HG03103 (cell line): ENCODE results near the gene THAP3.
"Not testable (repeated sequence)": the region's sequence is repeated elsewhere in the genome, so short reads cannot be mapped to it uniquely, and the experiment has no call there.

Source experiments
- ATAC-seq: cut with Tn5 transposase; IDR thresholded peaks from one replicate; pipeline ENCODE4 v1.9.1; 2021; ENCODE audit warnings: low read depth; ENCODE audit not compliant: unreplicated experiment

THAP3 gene

DNA sequence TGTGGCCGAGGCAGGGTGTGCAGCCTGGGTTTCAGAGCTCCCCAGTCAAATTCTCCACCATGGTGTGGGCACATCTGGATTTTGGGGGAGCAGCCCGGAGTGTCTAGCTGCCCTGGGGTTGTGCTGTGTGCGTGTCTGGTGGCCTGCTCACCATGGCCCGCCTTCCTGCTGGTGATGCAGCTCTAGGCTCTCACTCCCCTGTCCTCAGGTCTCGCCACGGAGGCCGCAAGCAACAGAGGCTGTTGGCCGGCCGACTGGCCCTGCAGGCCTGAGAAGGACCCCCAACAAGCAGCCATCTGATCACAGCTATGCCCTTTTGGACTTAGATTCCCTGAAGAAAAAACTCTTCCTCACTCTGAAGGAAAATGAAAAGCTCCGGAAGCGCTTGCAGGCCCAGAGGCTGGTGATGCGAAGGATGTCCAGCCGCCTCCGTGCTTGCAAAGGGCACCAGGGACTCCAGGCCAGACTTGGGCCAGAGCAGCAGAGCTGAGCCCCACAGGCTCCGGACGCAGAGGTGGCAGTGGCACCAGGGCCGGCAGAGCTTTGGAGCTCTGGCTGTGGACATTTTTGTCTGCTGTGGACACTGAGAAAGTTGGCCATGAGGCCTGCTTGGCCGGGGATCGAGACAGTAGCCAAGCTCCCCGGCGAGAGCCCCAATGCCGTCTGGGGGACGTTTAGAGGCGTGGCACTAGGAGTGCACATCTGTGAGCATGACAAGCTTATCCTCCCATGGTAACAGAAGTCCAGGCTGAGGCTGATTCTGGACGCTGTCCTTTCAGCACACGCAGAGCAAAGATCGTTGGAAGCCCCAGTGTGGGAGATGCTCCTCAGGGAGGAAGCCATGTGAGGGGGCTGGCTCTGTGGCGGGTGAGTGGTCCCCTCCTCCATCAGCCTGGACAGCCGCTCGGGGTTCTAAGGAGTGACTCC is 8.2 kb downstream of the THAP3 start:
- no peak for ATAC-seq

DNA sequence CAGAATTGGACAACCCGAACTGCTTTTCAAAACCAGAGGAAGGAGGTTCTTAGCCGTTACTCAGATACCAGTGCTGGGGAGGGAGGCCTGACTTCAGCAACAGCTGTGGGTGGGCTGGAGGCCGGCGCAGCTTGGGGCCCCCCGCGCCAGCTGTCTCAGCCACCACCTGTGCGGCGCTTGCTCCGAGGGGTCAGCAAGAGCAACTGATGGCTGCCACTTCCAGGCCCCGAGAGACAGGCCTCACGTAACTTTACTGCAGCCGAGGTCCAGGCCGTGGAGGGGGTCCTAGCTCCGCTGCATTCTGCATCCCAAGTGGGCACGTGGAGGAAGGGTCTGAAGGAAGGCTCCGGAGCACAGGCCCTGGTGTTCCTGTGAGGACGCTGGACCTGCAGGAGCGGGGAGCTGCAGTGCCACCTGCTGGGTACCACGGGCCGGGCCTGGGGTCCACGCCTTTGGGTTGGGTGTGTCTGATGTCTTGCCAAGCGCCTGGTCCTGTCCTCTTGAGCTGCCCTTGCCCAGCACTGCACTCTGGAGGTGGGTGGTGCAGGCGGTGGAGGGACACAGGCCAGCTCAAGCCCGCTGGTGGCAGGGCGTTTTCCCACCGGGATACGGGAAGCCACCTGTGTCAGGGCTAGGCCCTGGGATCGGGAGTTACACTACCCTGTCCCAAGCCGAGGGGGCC is 9.8 kb downstream of the THAP3 start:
- no peak for ATAC-seq

DNA sequence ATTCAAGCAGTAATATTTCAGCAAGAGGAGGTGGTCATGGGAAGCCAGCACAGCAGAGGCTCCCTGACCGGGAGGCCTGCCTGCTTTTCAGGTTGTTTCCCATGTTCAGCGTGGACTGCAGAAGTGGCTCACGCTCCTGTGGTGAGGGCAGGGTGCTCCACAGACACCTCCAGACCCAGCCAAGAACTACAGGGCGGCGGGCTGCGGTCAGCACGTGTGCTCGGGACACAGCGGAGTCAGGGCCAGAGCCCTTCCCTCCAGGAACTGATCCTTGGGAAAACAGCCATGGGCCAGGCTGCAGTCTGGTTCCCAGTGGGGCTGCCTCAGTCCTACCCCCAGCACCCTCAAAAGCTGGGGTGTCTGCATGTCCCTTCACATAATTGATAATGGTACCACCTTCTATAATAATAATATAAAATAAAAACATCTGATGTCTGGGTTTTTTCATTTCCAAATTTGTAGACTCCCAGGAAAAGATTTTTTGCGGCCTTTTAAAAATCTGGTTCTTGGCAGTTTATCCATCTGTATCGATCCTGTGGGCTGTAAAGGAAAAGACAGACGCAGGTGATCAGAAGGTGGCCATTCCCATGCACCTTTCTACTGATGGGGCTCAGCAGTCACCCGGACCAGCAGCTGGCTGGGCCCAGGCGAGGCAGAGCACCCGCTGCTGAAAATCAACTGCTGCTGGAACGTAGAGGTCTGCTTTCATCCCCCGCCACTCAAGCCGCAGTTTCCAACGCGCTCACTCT is 10.7 kb downstream of the THAP3 start:
- no peak for ATAC-seq

DNA sequence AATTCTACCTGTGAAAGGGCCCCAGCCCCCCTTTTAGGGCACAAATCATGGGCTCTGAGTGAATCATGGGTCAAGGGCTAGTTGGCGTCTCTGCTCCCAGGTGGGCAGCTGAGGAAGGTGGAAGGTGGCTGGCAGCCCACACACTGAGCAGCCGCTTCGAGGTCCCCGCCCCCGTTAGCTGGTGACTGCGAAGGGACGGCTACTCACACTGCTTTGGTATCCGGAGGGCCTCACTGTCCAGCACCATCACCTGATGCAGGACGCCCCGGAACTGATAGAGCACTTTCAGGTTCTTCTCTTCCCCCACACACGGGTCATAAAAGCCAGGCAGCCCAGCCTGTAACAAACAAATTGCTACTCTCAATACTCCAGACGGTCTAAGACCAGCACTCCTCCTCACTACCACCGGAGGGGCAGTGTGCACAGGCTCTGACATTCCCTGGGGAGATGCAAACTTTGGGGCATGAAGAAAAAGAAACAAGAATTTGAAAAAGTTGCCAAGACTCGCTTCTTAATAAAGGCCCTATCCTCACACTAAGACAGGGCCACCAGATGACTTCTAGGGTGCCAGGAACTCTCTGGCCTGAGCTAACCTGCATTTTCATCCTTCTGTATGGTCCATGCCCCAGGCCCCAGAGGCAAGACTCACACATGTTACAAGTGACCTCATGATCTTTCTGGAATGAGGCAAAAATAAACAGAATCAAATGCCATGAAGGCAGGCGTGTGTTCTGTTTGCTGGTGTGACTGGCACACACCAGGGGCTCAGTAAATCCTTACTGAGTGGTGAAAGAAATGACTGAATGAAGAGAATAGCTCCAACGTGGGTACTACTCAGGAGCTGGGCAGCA is 11.5 kb downstream of the THAP3 start:
- ATAC-seq = no peak

DNA sequence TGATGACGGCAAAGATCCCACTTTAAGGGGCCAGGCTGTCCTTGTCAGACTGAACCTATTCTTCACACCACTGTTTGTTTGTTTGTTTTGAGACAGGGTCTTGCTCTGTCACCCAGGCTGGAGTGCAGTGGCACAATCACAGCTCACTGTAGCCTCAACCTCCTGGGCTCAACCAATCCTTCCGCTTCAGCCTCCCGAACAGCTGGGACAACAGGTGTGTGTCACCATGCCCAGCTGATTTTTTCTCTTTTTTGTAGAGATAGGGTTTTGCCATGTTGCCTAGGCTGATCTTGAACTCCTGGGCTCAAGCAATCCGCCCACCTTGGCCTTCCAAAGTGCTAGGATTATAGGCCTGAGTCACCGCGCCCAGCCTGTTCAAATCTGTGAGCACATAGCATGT is 12.1 kb downstream of the THAP3 start:
- not testable (repeated sequence) for ATAC-seq

DNA sequence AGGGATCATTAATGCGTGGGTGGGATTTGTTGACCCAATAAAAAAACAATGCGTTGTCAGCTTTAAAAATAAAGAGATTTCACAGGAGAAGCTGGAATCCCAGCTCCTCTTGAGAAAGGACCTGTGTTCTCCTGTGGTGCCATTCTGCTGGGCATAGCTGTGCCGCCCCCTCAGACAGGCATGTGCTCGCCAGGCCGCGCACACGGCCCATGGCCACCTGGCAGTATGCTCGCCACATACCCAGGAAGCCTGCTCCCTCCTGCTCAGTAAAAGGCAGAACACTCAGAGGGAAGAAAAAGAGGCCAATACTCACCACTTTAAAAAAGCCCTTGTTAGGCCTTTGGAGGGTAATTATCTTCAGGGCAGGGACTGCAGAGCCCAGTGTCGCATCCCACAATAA is 13.1 kb downstream of the THAP3 start:
- ATAC-seq = no peak

DNA sequence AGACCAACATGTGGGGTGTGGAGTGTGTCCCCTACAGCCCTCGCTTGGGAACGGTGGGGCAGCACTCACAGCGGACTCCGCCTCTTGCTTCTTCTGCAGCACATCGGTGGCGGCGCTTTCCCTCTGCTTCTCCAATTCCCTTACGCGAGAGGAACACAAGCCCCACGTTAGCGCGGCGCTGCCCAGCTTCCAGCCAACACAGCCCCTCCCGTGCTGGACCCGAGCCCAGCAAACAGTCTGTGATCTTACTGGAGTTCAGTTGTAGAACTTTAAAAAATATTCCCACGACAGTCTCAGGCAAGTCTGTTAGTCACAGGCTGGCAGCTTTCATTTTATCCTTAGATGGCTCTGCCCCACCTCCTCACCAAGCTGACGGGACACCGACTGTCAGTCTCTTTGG is 13.6 kb downstream of the THAP3 start:
- no peak for ATAC-seq

DNA sequence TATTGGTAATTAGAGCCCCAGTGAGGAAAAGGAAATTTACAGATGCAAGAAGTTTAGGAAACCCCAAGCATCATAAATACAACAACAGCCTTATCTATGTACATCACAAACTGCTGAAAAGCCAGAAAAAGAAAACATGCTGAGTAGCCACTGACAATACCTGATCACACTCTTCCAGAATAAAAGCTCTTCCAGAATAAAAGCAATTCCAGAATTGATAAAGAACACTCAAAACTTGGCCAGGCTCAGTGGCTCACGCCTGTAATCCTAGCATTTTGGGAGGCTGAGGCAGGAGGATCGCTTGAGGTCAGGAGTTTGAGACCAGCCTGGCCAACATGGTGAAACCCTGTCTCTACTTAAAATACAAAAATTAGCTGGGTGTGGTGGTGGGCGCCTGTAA is 16.2 kb downstream of the THAP3 start:
- not testable (repeated sequence) for ATAC-seq

DNA sequence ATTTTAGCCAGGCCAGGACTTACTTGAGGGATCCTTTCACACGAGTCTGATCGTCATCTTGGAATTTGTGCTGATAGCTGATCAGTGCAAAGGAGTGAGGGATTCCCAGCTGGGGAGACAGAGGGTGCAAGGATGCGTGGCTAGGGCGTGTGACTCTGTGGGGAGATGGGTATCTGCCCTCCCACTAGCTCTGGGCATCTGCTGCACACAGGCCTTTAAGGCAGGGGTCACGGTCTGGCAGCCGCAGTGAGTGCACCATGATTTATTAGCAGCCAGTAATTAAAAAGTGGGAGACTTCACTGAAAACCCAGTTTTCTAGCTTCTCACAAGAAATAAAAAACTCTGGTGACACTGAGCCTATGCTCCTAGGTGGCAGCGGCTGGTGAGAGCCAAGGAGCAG is 20.4 kb downstream of the THAP3 start:
- no peak for ATAC-seq

DNA sequence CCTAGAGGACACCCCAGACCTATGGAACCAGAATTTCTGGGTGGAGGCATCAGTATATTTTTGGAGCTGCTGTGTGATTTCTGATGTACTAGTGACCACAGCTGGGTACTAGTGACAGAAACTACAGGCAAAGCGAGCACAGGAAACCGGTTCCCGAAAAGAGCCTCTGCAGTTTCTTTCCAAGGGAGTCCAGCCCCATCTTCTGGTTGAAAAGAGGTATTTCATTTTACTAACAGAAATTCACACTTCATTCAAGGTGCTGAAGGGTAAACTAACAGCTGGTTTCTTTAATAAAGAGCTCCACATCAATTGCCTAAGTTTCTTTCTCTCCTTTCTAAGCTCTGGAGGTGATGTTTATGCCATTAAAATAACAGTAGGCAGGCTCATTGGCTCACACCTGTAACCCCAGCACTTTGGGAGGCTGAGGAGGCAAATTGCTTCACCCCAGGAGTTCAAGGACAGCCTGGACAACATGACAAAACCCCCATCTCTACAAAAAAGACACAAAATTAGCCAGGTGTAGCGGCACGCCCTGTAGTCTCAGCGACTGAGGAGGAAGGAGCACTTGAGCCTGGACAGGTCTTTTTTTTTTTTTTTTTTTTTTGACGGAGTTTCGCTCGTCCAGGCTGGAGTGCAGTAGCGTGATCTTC is 22.0 kb downstream of the THAP3 start:
- ATAC-seq = no peak

DNA sequence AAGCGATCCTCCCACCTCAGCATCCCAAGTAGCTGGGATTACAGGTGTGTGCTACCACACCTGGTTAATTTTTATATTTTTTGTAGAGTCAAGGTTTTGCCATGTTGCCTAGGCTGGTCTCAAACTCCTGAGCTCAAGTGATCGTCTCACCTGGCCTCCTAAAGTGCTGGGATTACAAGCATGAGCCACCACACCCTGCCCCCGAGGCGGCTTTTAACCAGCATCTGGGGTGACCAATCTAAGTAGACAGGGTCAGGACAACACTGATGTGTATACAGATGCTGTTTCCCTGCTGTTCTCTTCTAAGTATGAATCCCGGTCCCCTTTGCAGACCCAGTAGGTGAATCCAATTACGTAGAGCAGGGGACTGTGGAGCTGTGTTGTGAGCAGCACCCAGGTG is 23.9 kb downstream of the THAP3 start:
- ATAC-seq = no peak

DNA sequence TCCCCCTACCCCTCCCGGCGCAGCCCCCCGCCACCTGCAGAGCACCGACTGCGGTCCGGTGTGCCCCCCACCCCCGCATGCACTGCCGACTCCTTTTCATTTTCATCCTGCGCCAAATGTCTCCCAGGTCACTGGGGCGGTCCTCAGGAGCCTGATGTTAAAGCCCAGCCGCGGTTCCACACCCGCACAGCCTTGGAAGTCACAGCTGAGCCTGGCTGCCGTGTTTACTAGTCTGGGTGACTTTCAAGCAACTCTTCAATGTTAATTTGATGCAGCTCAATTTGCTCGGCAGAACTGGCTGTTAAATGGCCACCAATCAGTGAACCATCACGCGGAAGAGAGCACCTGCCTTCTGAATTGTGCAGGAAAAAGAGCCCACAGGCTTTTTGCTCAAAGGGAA is 27.2 kb downstream of the THAP3 start:
- ATAC-seq = no peak

DNA sequence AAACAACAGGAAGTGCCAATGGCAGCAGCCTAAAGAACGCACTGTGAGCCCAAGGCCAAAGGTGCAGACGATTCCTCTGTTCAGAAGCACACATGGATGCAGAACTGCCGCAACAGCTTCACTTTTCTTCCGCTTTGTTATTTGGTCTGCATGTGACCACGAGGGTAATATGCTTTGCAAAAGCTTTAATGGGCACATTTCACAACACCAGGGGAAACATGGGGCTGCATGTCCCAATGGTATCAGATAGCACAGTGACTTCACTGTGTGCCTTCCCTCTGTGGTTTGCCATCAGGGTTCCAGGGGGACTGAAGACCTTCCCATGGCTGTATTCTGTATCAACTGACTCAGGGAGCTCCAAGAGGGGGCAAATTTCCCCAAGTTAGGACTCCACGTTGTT is 28.3 kb downstream of the THAP3 start:
- ATAC-seq = no peak

DNA sequence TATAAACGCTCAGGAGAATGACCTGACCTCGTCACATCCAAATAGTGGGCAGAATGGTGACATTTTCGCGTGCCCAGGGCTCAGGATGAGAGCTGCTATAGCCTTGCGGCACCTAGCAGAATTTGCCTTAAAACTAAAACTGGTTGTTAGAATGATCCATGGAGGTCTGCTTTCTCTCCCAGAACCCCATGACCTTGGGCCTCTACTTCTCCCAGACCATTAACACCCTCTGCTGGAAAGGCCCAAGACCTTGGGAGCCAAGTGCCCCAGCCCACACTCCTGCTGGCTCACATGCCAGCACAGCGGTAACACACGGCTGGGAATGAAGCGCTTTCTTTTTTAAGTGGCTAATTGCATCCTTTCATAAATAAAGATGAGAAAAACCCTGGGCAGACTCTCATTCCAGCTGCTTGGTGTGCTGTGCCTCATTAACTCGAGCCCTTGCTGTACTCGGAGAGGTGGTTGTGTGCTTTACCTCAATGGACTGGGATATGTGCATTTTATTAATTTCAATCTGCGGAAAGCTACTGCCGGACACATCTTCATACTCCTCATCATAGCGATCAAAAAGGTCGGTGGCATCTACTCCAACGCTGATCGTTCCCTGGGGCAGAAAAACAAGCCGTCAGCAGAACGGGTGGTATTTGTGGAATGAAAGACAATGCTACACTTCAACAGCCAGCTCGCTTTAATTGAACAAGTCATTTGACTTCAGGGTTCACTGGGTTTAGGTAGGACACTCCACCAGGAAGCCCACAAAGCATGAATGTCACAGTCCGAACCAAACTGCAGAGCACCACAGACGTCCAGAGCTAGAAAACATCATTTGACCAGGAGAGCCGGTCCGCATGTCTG is 29.0 kb downstream of the THAP3 start:
- ATAC-seq = no peak

DNA sequence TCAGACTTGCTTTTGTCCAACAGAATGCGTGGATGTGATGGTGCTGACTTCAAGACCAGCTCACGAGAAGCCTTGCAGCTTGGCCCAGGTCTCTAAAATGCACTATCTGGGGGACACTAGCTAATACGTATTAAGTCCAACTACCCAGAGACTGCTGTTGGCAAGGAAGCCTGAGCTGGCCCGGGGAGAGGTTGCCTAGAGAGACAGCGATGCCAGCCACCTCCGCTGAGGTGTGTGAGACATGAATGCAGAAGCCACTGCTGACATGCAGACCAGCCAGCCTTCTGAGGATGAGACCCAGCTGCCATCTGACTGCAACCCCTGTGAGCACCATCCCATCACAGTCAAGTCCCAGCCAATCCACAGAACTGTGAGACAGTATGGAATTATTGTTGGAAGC is 32.5 kb downstream of the THAP3 start:
- ATAC-seq = no peak

DNA sequence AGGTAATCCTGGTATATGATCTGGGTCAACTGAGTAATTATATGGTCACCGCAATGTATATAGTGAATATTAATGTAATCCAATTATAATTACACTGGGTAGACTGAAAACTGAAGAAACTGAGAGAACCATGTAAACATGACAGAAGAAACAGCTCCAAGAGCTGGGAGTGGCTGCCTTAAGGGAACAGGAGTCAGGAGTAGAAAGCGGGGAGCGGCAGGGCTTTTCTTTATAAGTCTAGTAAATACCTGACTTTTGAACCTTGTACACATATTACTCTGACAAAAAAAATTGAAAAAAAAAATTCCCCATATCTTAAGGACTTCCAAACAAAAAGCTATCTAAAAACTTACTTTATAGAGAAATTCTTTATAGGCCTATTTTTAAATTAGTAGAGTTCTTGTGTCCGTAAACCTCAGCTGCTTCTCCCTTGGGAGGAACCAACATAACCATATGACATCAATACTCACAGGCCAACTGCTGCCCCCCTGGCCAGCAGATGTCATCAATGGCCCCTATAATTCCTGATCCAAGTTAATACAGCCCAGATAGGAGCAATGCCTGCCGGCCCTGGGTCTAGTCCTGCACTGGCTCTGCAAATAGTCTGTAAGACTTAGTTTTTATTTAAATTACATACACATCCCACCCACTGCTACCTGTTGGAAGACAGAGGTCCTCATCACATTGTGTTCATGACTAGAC is 33.8 kb downstream of the THAP3 start:
- no peak for ATAC-seq

DNA sequence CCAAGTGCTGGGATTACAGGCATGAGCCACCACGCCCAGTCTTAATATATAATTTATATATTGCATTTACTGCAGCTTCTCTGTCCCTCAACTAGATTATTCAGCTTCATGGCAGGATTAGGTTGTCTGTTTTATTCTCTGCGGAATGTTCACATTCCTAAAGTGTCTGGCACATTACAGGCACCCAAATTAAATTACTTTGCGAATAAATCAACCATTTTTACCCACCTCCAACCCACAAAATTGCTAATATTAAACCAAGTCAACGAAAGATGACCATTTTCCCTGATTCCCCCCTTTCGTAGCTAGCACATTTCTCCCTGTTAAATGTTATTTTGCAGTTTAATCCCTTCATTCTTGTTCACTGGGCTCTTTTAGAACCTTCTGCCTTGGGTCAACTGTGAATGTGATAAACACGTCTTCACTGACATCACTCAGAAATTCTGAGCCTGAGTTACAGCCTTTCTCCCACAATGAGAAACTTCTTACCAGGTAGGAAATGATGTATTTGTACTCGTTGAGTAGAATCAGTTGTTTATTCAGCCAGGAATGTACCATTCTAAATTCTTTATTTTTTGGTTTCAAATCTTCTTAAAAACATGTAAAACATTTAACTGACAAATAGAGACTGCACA is 35.9 kb downstream of the THAP3 start:
- ATAC-seq = no peak

DNA sequence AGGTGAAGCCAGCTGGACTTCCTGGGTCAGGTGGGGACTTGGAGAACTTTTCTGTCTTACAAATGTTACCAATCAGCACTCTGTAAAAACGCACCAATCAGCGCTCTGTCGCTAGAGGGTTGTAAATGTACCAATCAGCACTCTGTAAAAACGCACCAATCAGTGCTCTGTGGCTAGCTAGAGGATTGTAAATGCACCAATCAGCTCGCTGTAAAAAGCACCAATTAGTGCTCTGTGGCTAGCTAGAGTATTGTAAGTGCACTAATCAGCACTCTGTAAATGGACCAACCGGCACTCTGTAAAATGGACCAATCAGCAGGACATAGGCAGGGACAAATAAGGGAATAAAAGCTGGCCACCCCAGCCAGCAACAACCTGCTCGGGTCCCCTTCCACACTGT is 37.8 kb downstream of the THAP3 start:
- ATAC-seq = not testable (repeated sequence)
